G401 (cell line): ENCODE measurements around the gene BRWD1. TPM values are rescaled to one million over a fixed set of nuclear protein-coding genes. Genes with fewer than 3 reads are reported as not detected.

Experiments used
- DNase-seq: peaks from one replicate; pipeline ENCODE4 v3.0.0-alpha.2; 2015; ENCODE audit warnings: low spot score
- in situ Hi-C: cut with HindIII; loops from 2 replicates; pipeline ENCODE4 v1.10.0; 2016; ENCODE audit warnings: low sequenced_read_pairs, mixed read lengths
- total RNA-seq: library from RNA; depleted of rRNA; stranded (reverse); fragments of >200 nt; shearing (Covaris generic); gene quantifications from 2 replicates; pipeline ENCODE4 v1.2.3, GENCODE V29; 2014; rRNA removed

Gene BRWD1
- 22.4 and 30.2 TPM in 2 replicates for total RNA-seq

DNA sequence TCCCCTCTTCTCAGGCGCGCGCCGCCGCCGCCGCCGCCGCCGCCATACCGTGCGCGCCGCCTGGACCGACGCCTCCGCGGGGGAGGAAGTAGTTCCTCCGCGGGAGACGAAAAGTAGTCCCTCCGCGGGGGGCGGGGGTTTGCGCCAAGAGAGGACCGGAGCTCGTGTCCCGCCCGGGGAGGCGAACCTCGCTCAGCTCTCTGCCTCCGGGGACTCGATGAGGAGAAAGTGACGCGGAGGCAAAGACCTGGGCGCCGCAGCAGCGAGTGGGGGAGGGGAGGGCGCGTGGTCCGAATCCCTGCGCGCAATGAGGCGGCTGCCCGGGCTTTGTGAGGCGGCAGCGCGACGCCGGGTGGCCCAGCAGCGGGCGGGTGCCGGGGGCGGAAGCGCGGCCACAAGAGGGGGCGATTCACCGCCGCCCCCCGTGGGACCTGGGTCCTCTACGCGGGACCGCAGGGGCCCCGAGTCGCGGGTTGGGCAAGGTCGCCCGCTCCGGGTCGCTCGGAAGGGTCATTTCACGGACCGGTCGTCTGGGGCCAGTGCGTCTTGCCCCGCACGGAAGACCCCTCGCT lies at the start of gene BRWD1:
TSS of gene BRWD1 (minus strand) at position 62 of the 572 bp plus-strand sequence. CDS start 141 bp downstream, outside the sequence.
- peak; percentile 64 for DNase-seq
- in situ Hi-C loops = no loop called here

DNA sequence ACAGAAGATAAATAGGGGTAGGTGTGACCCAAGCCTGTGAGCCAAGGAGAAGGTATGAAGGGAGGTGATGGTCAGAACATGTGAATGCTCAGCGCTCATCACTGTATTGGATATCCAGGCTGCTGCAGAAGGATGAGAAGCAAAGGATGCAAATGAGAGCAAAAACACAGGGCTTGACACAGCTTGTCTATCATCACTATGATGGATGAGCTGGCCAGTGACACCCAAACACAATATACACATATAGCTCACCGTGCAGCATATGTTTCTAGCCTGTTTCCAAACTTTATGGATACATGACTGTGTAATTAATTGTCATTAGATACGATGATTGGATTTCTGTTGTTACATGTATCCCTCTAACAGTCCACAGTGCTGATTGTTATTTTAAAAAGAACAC lies 49.3 kb upstream of the BRWD1 start:
- no peak for DNase-seq
- in situ Hi-C loops = no loop called here

DNA sequence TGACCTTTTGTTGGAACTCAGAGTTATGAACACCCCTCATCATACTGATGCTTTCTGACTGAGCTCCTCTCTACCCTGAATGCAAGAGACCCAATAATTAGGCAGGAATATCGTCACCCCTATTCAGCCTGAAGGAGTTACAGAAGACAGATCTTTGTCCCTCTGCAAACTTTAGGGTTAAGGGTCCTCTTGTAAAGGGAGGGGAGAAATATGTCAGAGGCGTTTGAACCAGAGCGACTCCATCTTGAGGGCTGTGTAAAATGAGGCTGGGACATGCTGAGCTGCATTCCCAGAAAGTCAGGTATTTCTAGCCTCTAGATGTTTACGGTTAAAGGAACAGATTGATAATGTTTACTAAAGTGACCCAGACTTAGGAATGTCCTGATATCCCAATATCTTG lies 46.0 kb upstream of the BRWD1 start:
- in situ Hi-C loops = no loop called here
- DNase-seq = no peak

DNA sequence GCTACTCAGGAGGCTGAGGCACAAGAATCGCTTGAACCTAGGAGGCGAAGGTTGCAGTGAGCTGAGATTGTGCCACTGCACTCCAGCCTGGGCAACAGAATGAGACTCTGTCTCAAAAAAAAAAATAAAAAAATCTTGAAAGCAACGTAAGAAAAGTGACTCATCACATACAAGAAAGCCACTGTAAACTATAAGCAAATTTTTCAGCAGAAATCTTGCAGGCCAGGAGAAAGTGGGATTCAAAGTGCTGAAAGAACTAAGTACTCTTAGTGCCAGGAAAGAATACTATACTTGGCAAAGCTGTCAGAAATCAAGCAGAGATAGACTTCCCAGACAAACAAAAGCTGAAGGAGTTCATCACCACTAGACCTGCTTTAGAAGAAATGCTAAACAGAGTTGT lies 39.9 kb upstream of the BRWD1 start:
- DNase-seq = no peak
- in situ Hi-C loops = no loop called here

DNA sequence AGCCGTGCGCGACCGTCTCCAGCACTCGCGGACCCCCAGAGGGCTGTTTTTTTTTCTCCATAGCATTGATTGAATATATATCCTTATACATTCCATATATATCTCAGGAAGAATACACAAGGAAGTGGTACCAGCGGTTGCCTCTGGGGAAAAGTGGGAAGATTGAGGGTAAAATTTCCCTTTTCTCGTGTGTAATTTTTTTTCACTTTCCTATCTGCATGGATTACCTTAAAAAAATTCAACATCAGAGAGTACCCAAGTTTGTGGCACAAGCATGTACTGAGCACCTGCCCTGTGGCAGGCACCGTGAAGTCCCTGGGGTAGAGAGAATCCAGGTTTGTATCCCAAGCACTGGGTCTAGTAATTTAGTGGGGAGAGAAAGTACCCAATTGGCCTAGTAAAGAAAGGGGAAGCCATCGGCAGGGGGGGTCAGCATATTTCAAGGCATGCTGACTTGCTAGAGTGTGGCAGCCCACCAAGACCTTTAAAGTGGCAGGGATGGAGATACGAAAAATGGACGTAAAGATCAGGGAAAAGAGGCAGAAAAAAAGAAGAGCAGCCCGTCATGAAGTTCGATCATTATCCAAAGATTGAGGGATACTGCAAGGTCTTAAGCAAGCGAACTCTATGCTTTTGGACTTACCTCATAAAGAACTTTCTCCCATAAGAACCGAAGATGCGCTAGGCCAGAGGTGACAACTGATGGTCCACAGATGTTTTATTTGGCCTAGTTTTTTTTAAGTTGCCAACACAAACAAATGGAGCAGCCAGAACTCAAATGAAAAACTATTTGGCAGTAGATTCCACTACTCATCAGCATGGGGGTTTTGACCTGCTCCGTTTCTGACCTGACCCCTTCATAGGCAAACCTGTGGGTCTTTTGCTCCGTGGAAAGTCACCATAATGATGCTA lies 36.9 kb upstream of the BRWD1 start:
- DNase-seq = no peak
- in situ Hi-C loops = no loop called here

DNA sequence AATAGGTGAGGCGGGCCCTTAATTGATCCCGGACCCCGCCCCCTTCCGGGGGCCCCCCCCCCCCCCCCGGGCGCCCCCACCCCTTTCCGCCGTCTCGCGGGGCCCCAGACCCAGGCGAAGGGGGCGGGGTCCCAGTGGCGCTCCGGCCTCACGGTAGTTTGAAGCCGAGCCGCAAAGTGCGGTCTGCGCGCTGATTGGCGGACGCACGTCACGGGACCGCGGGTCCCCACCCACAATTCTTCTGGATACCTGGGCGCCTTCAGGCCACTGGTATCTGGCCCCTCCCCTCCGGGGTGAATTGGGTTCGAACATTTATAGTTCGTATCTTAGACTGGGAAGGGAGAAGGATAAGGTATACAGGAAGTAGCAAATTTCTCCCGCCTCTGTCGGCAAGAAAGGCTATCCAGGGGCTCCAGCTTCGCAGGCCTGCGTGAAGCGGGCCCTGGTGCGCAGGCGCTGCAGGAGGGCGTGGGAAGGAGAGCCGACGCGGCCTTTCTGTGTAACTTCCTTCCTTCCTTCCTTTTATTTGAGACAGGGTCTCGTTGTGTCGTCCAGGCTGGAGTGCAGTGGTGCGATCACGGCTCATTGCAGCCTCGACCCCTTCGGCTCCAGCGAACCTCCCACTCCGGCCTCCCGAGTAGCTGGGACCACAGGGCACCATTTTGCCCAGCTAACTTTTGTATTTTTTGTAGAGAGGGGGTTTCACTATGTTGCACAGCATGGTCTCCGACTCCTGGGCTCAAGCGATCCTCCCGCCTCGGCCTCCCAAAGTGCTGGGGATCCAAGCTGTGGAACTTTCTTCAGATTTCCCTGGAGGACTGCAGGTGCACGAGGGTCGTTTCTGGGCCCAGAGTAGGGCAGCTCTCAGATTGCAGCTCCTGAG lies 36.0 kb upstream of the BRWD1 start:
- in situ Hi-C loops = no loop called here
- DNase-seq = peak; percentile 93

DNA sequence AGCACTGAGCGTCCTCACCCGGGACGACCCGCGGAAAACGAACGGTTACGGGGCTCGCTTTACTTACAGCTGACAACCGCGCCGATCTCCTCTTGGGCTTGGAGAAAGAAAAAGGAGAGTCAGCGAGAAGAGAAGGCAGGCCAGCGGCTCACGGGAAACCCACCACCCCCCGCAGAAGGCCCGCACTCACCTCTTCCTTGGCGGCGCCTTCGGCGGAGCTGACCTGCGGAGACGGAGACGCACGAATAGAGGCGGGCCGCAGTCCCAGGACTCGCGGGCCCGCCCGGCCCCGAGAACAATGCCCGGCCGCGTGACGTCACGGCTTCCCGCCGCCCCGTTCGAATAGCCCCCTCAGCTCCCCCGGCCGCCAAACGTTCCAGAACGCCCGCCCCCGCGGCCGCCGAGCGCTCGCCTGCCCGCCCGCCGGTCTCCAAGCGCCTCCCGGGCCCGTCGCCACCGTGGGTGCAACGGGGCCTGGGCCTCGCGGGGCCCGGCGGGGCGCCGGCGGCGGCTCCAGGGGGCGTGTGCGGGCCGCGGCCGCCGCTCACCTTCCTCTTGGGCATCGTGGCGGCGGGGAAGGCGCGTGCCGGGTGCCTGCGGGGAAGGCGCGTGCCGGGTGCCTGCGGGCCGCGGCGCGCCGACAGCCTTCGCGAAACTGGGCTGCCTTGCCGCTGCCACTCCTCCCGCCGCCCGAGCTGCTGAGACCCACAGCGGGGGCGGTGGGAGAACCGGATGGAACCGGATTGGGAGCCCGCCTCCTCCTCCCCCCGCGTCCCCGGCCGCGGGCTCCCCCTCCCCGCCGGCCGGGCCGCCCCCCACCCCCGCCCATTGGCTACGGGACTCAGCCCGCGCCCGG lies 35.2 kb upstream of the BRWD1 start, which contains the start of gene HMGN1:
TSS of gene HMGN1 (minus strand) at position 734 of the 856 bp plus-strand sequence. CDS start at position 563, 171 bp downstream.
- in situ Hi-C loops = no loop called here
- peak; percentile 67 for DNase-seq

DNA sequence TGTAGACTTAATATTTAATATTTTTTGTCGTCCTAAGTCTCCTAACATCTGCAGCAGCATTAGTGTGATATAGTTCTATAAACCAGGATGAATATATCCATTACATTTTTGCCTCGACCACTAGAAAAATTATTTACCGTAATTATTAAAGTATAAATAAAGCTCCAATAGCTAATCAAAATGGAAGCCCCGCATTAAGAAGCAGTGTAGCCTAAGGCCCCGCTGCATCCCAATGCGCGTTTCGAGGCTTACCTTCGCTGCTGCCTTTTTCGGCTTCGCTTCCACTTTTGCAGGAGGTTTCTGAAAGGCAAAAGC lies 34.6 kb upstream of the BRWD1 start:
- DNase-seq = no peak
- in situ Hi-C loops = no loop called here

DNA sequence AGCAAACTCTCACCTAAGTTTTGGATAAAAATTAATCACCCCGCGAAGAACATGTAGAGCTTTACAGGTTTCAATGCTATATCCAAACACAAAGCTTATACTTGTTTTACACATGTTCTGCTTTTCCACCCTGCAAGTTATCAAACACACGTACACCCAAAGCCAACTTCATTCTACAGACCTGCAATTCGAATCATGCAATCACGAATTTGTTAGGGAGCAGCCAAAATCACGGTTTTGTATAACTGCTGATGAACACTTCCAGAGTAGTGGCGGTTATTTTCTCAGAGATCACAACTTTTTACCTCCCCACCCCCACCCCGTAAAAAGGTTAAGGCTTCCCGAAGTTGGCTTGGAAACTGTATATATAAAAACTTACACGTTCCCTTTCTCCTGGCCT lies 34.1 kb upstream of the BRWD1 start:
- in situ Hi-C loops = no loop called here

DNA sequence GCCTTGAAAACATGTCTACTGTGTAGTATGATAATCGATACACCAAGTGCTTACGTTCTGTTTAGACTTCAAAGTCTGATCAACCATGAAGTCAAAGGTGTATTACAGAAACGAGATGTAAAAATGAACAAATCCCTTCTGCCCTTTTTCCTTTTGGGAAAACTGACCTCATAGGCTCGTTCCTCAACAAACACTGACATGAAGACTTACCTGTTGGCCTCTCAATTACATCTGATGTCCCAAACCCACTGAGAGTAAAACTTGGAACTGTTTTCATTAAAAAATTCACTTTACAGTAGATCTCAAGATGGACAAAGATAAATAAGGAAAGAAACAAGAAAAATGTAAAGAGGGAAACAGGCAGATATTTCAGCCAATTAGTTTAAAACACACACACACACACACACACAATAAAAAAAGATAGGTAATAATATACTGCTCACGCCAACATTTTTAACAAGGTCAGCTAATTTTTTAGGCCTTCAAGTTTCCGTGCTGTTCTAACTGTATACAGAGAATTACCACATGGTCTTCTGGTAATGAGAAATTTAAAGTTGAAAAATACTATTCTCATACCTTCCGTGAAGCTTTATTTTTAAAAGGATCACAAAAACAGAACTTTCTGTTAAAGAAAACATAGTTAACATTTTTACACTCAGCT lies 33.4 kb upstream of the BRWD1 start:
- in situ Hi-C loops = no loop called here
- DNase-seq = no peak

More for the DNA sequence above, 34.1 kb upstream of the BRWD1 start:
- no peak for DNase-seq

DNA sequence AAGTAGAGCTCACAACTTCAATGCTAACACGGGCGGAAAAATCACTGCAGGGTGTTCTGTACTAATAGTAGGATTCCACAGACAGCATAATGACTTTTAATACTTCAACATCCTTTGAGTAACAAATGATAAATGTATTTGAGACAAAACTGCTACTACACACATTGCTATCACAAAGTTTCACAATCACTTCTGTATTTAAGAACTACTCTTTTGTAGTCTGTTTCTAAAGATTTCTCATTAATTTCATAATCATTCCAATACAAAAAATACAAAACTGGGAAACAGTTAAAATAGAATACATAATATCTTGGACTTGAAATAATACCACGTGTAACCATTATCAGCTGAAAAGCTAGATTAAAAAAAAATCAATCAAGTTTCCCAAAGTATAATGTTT lies 32.8 kb upstream of the BRWD1 start:
- DNase-seq = no peak
- in situ Hi-C loops = no loop called here

DNA sequence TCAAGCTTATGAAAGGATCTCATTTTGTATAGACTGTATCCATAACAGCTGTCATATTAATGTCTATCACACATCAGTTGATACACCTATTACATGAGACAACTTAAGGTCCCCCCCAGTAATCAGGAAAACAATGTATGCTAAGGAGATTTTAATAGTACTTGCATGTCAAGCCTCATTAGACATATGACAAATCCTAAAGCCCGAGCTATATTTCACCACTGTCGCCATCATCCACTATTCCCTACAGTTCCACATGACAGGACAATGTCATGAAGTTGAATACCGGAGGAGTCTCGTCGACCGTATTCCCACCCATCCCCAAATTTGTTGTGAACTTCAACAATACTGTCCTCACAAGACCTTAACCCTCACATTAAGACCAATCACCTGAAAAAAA lies 32.0 kb upstream of the BRWD1 start:
- no peak for DNase-seq
- in situ Hi-C loops = no loop called here

DNA sequence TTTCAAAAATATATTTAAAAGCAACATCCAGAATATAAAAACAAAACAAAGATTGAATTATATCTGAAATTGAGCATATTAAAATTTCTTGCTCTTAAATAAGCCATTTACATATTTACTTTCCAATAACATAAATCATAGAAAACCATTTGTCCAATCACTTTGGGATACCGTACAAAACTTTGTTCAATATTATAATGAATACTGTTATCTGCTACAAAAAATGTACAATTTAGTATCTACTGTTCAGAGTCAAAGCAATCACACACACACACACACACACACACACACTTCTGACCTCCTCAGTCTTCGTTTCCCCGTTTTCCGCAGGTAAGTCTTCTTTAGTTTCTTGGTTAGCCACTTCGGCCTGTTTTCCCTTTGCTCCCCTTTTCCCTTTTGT lies 31.4 kb upstream of the BRWD1 start:
- DNase-seq = no peak
- in situ Hi-C loops = no loop called here

DNA sequence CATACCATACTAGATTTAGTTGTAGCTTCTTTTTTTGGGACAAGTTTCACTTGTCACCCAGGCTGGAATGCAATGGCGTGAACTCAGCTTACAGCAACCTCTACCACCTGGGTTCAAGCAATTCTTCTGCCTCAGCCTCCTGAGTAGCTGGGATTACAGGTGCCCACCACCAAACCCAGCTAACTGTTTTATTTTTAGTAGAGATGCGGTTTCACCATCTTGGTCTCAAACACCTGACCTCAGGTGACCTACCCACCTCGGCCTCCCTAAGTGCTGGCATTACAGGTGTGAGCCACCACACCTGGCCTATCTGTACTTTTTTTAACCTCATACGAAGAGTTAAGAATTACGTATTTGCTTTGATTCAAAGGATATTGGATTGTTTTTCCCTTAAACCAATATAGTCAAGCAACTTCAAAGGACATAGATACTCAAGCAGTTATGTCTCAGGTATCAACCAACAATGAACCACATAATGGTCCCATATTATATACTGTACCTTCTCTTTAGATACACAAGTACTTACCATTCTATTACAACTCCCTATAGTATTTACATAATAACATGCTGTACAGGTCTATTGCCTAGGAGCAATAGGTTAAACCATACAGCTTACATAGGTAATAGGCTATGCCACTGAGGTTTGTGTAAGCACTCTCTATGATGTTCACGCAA lies 28.0 kb upstream of the BRWD1 start:
- no peak for DNase-seq
- in situ Hi-C loops = no loop called here

DNA sequence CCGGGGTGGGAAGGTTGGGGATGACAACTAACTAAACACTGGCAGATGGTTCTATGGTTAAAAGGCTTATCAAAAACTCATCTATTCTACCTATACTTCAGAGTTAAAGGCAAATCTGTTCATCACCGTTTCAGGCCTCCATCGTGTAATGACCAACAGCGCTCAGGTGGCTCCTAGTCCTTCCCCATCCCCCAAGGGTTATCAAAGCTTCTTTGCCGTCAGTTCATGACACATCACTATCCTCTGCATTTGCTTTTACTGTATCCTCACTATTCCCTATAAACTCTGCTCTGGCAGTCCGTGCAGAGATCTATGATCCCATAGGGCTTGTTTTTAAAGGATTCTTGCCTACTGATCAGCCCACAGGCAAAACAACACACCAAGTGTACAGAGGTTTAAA lies 27.3 kb upstream of the BRWD1 start:
- in situ Hi-C loops = no loop called here
- no peak for DNase-seq

DNA sequence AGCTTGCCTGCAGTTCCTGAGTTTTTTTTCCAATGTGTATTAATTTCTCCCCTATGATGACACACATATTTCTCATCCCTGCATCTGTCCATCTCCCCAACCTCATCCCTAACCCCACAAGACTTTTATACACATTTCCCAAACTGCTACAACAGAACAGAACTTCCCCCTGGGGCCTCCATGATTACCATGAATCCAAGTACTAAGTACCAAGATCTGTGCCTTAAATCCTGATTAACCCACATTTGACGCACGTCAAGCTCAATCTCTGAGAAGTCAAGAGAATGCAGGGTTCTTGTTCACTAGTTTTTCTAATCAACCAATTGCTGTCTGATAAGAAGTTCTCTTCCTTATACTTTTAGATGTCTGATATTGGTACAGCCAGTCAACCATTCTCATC lies 25.8 kb upstream of the BRWD1 start:
- no peak for DNase-seq
- in situ Hi-C loops = no loop called here

DNA sequence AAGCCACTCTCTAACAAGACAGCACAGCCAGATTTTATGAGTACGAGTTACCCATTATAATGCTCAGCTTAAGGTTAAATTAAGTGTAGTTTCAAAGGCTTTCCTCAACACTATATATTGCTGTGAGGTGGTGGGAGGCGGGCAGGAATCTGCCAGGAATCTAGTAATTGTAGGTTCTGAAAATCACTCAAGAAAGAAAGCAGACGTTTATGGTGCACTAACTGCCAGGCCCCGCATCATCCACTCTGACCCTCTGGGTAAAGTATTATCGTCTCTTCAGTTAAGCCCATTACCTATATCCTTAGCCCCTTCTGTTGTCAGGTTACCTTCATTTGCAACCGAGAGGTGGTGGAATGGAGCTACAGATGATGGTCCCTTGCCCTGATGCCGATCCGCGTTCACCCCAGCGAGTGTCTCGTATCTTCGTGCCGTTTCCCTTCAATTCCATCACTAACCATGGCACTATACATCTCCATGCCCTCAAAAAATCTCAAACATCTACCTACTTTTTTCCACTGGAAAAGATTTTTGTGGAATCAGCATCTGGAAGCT lies 23.1 kb upstream of the BRWD1 start:
- in situ Hi-C loops = no loop called here
- no peak for DNase-seq

DNA sequence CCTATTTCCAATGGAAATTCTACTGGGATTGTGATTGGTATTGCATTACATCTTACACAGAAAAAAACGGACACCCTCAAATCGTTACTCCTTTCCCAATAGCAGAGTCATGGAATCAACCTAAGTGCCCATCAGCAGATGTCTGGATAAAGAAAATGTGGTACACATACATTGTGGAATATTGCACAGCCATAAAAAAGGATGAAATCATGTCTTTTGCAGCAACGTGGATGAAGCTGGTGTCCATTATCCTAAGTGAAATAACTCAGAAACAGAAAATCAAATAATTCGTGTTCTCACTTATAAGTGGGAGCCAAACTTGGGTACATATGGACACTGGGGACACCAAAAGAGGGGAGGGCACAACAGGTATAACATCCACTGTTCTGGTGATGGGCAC lies 21.2 kb upstream of the BRWD1 start:
- in situ Hi-C loops = no loop called here
- DNase-seq = no peak
